CD4-positive, alpha-beta T cell treated with Interferon gamma for 1 hour (primary cell): ENCODE measurements around the gene PRC1.
A peak's percentile ranks its signal among the peaks of the same experiment; 100 is the strongest.

Source experiments
- DNase-seq: peaks from one replicate; pipeline ENCODE4 v3.0.0-alpha.2; 2020

The PRC1 gene

GRCh38 chr15:90989040-90989768 lies 5.1 kb downstream of the PRC1 start:
- DNase-seq = no peak

DNA sequence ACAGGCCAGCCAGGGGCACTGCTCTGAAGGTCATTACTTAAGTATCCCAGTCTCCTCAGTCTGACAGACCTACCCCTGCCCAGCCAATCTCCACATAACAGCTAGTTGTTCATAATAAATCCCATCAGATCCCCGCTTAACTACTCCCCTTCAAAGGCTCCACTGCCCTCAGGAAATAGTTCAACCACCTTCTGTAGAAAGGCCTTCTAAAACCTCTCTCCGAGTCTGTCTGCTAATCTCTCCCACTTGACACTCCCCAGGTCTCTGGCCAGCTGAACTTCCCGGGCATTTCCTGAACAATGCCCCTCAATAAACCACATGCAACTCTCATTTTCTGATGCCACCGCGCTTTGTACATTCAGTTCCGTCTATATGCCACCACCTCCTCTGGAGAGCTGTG lies 6.0 kb downstream of the PRC1 start:
- DNase-seq = no peak

GRCh38 chr15:90987561-90988141 lies 6.7 kb downstream of the PRC1 start:
- DNase-seq = no peak

- DNase-seq = no peak
Observed at GRCh38 chr15:90986790-90987507, 7.4 kb downstream of the PRC1 start.

GRCh38 chr15:90982135-90982534 lies 12.2 kb downstream of the PRC1 start:
- DNase-seq = no peak

DNA sequence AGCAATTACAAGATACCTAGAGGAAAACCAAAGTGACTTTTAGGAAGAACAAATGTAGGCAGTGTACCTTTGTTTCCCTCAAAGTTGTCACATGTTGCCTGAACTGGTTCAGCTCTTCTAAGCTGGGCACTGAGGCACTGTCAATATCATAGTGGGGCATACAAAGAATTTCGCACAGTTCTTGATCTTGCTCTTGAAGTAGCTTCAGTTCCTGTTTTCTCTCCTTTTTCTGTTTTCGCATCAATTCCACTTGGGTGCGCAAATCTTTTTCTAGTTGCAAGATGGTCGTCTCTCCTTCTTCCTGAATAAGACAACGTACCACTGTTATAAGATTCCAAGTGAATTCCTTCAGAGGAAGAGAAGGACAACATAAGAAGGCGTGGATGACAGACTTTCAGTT lies 12.7 kb downstream of the PRC1 start:
- no peak for DNase-seq

GRCh38 chr15:90979582-90979981 lies 14.8 kb downstream of the PRC1 start:
- no peak for DNase-seq

DNA sequence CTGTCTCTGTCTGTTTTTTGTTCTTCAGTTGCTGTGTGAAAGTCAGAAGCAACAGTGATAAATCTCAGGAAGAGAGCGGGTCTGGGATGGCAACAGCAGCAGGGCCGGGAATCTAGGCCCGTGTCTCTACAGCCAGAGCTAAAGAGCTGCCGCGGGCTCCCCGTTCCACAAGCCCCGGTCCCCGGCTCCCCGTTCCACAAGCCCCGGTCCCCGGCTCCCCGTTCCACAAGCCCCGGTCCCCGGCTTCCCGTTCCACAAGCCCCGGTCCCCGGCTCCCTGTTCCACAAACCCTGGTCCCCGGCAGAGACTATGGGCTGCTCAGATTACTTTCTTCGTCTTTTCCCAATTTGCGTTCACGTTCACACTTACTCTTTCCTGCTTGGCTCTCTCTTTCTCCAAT lies 20.1 kb downstream of the PRC1 start:
- no peak for DNase-seq

DNA sequence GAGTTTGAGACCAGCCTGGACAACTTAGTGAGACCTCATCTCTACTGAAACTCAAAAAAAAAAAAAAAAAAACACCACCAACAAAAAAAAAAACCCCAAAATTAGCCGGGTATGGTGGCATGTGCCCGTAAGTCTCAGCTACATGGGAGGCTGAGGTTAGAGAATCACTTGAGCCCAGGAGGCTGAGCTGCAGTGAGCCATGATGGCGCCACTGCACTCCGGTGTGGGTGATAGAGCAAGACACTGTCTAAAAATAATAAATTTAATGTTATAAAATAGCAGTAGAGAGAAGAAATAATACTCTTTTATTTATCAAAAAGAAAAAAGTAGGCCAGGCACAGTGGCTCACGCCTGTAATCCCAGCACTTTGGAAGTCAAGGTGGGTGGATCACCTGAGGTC lies 22.2 kb downstream of the PRC1 start:
- DNase-seq = no peak

DNA sequence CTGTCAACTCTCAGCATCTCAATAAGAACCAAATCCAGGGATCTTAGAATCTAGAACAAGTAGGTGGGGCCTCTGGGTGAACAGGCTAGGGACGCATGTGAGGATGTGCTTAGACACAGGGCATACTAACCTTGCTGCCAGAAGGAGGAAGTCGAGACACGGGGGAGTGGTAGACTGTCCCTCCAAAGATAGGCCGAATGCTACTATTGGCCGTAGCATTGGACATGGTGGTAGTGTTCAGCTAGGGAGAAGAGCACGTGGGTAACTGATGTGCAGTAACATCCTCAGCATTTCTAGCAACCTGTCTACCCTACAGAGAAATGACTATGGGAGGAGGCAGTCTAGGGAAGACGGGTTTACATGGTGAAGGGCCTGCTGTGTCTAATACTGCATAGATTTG lies 24.1 kb downstream of the PRC1 start:
- DNase-seq = no peak

- no peak for DNase-seq
Observed at GRCh38 chr15:90968434-90968833, 25.9 kb downstream of the PRC1 start.

GRCh38 chr15:90967206-90967605 lies 27.1 kb downstream of the PRC1 start:
- DNase-seq = no peak

- DNase-seq = no peak
Observed at GRCh38 chr15:90966262-90966661, 28.1 kb downstream of the PRC1 start.

GRCh38 chr15:90962021-90962420 lies 32.3 kb downstream of the PRC1 start:
- no peak for DNase-seq

- DNase-seq = no peak
Observed at GRCh38 chr15:90960298-90961091, 33.8 kb downstream of the PRC1 start.

GRCh38 chr15:90959894-90960293 lies 34.4 kb downstream of the PRC1 start:
- DNase-seq = no peak

DNA sequence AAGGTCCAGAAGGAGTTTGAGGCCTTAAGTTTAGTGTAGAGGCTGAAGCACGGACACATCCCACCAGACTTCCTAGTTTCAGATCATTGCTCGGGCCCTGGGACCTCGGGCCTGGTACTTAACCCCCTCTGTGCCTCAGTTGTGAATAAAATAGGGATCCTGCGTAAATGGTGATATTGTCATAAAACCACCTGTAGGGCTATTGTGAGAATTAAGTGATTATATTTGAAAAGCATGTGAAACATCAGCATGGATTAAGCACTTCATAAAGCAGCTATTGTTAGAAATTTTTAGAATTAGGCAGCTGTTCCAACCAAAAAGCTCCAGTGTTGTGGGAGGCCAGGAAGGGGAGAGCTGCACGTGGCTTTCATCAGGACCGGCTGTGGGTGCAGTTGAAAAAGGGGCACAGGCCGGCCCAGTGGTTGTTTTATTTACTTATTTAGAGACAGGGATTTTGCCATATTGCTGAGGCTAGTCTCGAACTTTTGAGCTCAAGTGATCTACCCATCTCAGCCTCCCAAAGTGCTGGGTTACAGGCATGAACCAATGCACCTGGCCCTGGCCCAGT lies 35.2 kb downstream of the PRC1 start:
- no peak for DNase-seq

DNA sequence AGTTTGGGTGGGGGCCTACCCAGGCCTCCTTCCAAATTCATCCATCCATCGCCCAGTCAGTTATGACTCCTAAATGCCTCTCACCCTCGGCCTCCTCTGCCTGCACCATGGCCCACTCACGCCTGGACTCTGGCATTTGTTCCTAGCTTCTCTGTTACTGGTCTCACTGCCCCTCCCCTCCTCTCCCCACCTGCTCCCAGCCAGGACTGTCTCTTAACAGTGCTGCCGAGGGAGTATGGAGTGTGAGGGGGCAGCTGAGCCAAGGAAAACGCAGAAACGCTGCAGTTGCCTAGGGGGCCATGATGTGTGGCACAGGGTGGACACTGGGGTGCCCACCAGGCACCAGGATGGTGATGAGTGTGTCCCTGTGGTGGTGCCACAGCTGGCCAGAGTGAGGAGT lies 36.5 kb downstream of the PRC1 start:
- no peak for DNase-seq

- DNase-seq = no peak
Observed at GRCh38 chr15:90957031-90957790, 37.1 kb downstream of the PRC1 start.

DNA sequence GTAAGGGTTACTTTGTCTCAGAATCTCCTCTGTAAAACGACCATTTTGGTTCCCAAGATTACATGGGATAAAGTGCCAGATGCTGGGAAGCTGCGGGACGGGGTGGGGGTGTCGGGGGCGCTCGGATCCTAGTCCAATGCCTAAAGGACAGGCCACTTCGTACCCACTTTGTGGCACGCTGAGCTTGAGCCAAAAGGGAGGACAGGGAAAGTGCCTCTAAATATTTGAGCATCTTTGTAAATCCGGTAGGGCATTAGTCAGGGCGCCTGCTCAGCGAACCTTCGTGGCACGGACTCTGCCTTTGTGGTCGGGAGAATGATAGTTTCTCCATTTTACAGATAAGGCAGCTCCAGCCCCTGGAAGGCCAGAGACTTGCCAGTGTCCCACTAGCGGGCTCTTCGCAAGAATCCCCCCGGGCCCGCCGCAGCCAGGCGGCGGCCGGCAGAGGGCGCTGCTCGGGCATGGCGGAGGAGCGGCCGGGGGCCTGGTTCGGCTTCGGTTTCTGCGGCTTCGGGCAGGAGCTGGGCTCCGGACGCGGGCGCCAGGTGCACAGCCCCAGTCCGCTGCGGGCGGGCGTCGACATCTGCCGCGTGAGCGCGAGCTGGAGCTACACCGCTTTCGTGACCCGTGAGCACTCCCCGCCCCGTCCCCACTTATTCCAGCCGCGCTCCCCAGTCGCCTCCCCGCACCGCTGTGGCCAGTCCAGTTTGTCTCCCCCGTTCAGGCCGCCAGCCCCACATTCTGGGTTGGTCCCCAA lies 37.9 kb downstream of the PRC1 start:
- DNase-seq = peak; percentile 63

GRCh38 chr15:90955624-90956273 lies 38.6 kb downstream of the PRC1 start:
- no peak for DNase-seq
